Measurements from ENCODE around the gene METTL2B.
"Not testable (repeated sequence)": the region's sequence is repeated elsewhere in the genome, so short reads cannot be mapped to it uniquely, and the experiment has no call there.

METTL2B gene

GRCh38 chr7:128455543-128456254 lies 20.8 kb upstream of the METTL2B start, which contains the start of gene HILPDA:
Gene HILPDA, plus strand, starts transcription at chr7:128455878. Its CDS starts 1,391 bp downstream, at chr7:128457269.
- Histone ChIP-seq H3K36me3 (ENCODE audit: control insufficient read depth in 5 of 5, insufficient read depth in 5 of 5, low read length in 5 of 5) (peaks cover 0 to 11% (median 7%) of the 10 kb centered on the region in 5 donors), H3K4me3 (ENCODE audit: low read depth in 1 of 5, low read length in 5 of 5) (peak within 1 kb of the TSS; percentile 87 to 98 (median 94)), H3K4me1 (ENCODE audit: control insufficient read depth in 5 of 5, insufficient read depth in 5 of 5, low read length in 5 of 5) (peaks cover 6 to 75% (median 62%) of the 10 kb centered on the region in 5 donors), H3K9me3 (ENCODE audit: control insufficient read depth in 5 of 5, low read length in 5 of 5) (no peaks in the 10 kb centered on the region), H3K27ac (ENCODE audit: low read depth, low read length) (peak within 1 kb of the TSS; percentile 99), H3K27me3 (ENCODE audit: control insufficient read depth in 5 of 5, insufficient read depth in 4 of 5, low read length in 5 of 5) (no peaks in the 10 kb centered on the region), H3K9ac (ENCODE audit: low read length in 5 of 5) (peak within 1 kb of the TSS; percentile 87 to 98 (median 93))

- H3K27me3 ChIP-seq (ENCODE audit: control insufficient read depth in 5 of 5, insufficient read depth in 4 of 5, low read length in 5 of 5), result no peaks in the 10 kb centered on the region
- H3K4me3 ChIP-seq (ENCODE audit: low read depth in 1 of 5, low read length in 5 of 5), result peak overlapping the region; percentile 87 to 98 (median 94)
- no peaks in the 10 kb centered on the region for H3K9me3 ChIP-seq (ENCODE audit: control insufficient read depth in 5 of 5, low read length in 5 of 5)
- H3K36me3 ChIP-seq (ENCODE audit: control insufficient read depth in 5 of 5, insufficient read depth in 5 of 5, low read length in 5 of 5), result peaks cover 0 to 11% (median 7%) of the 10 kb centered on the region in 5 donors
- H3K27ac ChIP-seq (ENCODE audit: low read depth, low read length), result peak overlapping the region; percentile 99
- H3K9ac ChIP-seq (ENCODE audit: low read length in 5 of 5), result peak overlapping the region; percentile 76 to 98 (median 91)
- peaks cover 6 to 73% (median 60%) of the 10 kb centered on the region in 5 donors for H3K4me1 ChIP-seq (ENCODE audit: control insufficient read depth in 5 of 5, insufficient read depth in 5 of 5, low read length in 5 of 5)
Observed at GRCh38 chr7:128456255-128456725, 20.3 kb upstream of the METTL2B start.

DNA sequence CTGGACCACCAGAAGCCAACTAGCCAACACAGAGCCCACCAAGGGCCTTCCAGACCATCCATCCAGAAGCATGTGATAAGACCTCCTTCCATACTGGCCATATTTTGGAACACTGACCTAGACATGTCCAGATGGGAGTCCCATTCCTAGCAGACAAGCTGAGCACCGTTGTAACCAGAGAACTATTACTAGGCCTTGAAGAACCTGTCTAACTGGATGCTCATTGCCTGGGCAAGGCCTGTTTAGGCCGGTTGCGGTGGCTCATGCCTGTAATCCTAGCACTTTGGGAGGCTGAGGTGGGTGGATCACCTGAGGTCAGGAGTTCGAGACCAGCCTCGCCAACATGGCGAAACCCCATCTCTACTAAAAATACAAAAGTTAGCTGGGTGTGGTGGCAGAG lies 19.2 kb upstream of the METTL2B start:
- Histone ChIP-seq H3K36me3 (ENCODE audit: control insufficient read depth in 5 of 5, insufficient read depth in 5 of 5, low read length in 5 of 5) (peaks cover 0 to 11% (median 7%) of the 10 kb centered on the region in 5 donors), H3K27ac (ENCODE audit: low read depth, low read length) (peak overlapping the region; percentile 99), H3K4me3 (ENCODE audit: low read depth in 1 of 5, low read length in 5 of 5) (peak overlapping the region; percentile 87 to 98 (median 94)), H3K4me1 (ENCODE audit: control insufficient read depth in 5 of 5, insufficient read depth in 5 of 5, low read length in 5 of 5) (peaks cover 6 to 74% (median 60%) of the 10 kb centered on the region in 5 donors), H3K9ac (ENCODE audit: low read length in 5 of 5) (peak overlapping the region; percentile 66 to 98 (median 76))
- H3K9me3 ChIP-seq (ENCODE audit: control insufficient read depth in 5 of 5, low read length in 5 of 5); H3K27me3 ChIP-seq (ENCODE audit: control insufficient read depth in 5 of 5, insufficient read depth in 4 of 5, low read length in 5 of 5): not testable (repeated sequence)

GRCh38 chr7:128458956-128459355 lies 17.6 kb upstream of the METTL2B start:
- Histone ChIP-seq H3K9me3 (ENCODE audit: control insufficient read depth in 5 of 5, low read length in 5 of 5) (no peaks in the 10 kb centered on the region), H3K27ac (ENCODE audit: low read depth, low read length) (peak overlapping the region; percentile 99), H3K4me3 (ENCODE audit: low read depth in 1 of 5, low read length in 5 of 5) (peak overlapping the region; percentile 14 to 98 (median 93)), H3K4me1 (ENCODE audit: control insufficient read depth in 5 of 5, insufficient read depth in 5 of 5, low read length in 5 of 5) (peaks cover 4 to 60% (median 54%) of the 10 kb centered on the region in 5 donors), H3K9ac (ENCODE audit: low read length in 5 of 5) (peak overlapping the region in 4 of 5 donors; percentile 8 to 98 (median 54)), H3K36me3 (ENCODE audit: control insufficient read depth in 5 of 5, insufficient read depth in 5 of 5, low read length in 5 of 5) (peaks cover 0 to 11% (median 7%) of the 10 kb centered on the region in 5 donors), H3K27me3 (ENCODE audit: control insufficient read depth in 5 of 5, insufficient read depth in 4 of 5, low read length in 5 of 5) (no peaks in the 10 kb centered on the region)

DNA sequence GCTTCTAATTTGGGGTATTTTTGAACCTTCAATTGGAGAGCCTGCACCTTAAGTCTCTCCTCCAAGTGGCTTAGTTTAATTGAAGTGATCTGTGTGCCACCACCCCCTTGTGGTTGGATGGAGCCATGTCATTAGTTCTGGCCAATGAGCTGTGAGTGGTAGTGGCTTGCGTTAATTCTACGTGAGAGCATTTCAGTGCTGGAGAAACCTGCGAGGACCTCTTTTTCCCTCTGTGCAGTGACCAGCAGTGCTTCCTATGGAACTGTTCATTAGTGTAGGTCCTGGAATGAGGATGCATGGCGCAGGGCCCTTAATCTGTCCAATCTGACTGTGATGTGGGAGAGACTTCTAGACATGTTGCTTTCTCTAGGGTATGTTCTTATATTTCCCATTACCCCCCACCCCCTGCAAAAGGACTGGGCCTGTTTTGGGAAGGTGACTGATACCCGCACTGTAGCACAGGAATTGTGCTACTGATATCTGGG lies 17.1 kb upstream of the METTL2B start:
- Histone ChIP-seq H3K9me3 (ENCODE audit: control insufficient read depth in 5 of 5, low read length in 5 of 5) (no peaks in the 10 kb centered on the region), H3K27ac (ENCODE audit: low read depth, low read length) (peak overlapping the region; percentile 99), H3K4me1 (ENCODE audit: control insufficient read depth in 5 of 5, insufficient read depth in 5 of 5, low read length in 5 of 5) (peaks cover 4 to 58% (median 51%) of the 10 kb centered on the region in 5 donors), H3K4me3 (ENCODE audit: low read depth in 1 of 5, low read length in 5 of 5) (peak overlapping the region in 3 of 5 donors; percentile 11 to 34 (median 23)), H3K9ac (ENCODE audit: low read length in 5 of 5) (peak overlapping the region in 2 of 5 donors; percentile 26 to 76), H3K27me3 (ENCODE audit: control insufficient read depth in 5 of 5, insufficient read depth in 4 of 5, low read length in 5 of 5) (no peaks in the 10 kb centered on the region), H3K36me3 (ENCODE audit: control insufficient read depth in 5 of 5, insufficient read depth in 5 of 5, low read length in 5 of 5) (peaks cover 0 to 11% (median 7%) of the 10 kb centered on the region in 5 donors)

DNA sequence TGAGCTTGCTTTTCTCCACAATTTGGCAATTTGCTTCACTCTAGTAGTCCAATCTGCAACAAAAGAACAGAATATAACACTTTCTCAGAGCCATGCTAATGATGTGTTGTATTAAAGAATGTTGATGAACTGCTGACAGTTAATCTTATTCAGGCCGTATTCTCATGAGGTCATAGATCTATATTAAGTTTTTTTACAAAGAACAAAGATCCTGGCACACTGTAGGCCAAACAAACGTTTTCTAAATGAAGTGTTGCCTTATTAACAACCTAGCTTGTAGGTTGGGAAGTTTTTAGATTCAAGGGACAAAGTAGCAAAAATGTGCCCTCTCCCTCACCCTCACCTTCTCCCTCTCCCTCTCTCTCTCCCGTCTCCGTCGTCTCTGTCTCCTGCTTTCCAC lies 14.1 kb upstream of the METTL2B start:
- H3K9ac ChIP-seq (ENCODE audit: low read length in 5 of 5), result no peak overlapping the region
- H3K27ac ChIP-seq (ENCODE audit: low read depth, low read length), result no peak overlapping the region
- no peak overlapping the region for H3K4me3 ChIP-seq (ENCODE audit: low read depth in 1 of 5, low read length in 5 of 5)
- H3K27me3 ChIP-seq (ENCODE audit: control insufficient read depth in 5 of 5, insufficient read depth in 4 of 5, low read length in 5 of 5), result no peaks in the 10 kb centered on the region
- H3K36me3 ChIP-seq (ENCODE audit: control insufficient read depth in 5 of 5, insufficient read depth in 5 of 5, low read length in 5 of 5), result peaks cover 0 to 8% (median 1%) of the 10 kb centered on the region in 5 donors
- peaks cover 2 to 36% (median 24%) of the 10 kb centered on the region in 5 donors for H3K4me1 ChIP-seq (ENCODE audit: control insufficient read depth in 5 of 5, insufficient read depth in 5 of 5, low read length in 5 of 5)
- H3K9me3 ChIP-seq (ENCODE audit: control insufficient read depth in 5 of 5, low read length in 5 of 5), result no peaks in the 10 kb centered on the region

- not testable (repeated sequence) for H3K27me3 ChIP-seq (ENCODE audit: control insufficient read depth in 5 of 5, insufficient read depth in 4 of 5, low read length in 5 of 5); H3K36me3 ChIP-seq (ENCODE audit: control insufficient read depth in 5 of 5, insufficient read depth in 5 of 5, low read length in 5 of 5); H3K9ac ChIP-seq (ENCODE audit: low read length in 5 of 5); H3K27ac ChIP-seq (ENCODE audit: low read depth, low read length); H3K4me3 ChIP-seq (ENCODE audit: low read depth in 1 of 5, low read length in 5 of 5); H3K9me3 ChIP-seq (ENCODE audit: control insufficient read depth in 5 of 5, low read length in 5 of 5)
- peaks cover 0 to 28% (median 16%) of the 10 kb centered on the region in 5 donors for H3K4me1 ChIP-seq (ENCODE audit: control insufficient read depth in 5 of 5, insufficient read depth in 5 of 5, low read length in 5 of 5)
Observed at GRCh38 chr7:128463345-128463744, 13.2 kb upstream of the METTL2B start.

DNA sequence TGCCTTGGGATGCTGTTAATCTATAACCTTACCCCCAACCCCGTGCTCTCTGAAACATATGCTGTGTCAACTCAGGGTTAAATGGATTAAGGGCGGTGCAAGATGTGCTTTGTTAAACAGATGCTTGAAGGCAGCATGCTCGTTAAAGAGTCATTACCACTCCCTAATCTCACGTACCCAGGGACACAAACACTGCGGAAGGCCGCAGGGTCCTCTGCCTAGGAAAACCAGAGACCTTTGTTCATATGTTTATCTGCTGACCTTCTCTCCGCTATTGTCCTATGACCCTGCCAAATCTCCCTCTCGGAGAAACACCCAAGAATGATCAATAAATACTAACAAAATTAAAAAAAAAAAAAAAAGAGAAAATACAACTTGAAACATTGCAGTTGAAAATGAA lies 12.6 kb upstream of the METTL2B start:
- not testable (repeated sequence) for H3K9ac ChIP-seq (ENCODE audit: low read length in 5 of 5); H3K27me3 ChIP-seq (ENCODE audit: control insufficient read depth in 5 of 5, insufficient read depth in 4 of 5, low read length in 5 of 5); H3K4me3 ChIP-seq (ENCODE audit: low read depth in 1 of 5, low read length in 5 of 5); H3K36me3 ChIP-seq (ENCODE audit: control insufficient read depth in 5 of 5, insufficient read depth in 5 of 5, low read length in 5 of 5); H3K9me3 ChIP-seq (ENCODE audit: control insufficient read depth in 5 of 5, low read length in 5 of 5); H3K27ac ChIP-seq (ENCODE audit: low read depth, low read length)
- peaks cover 0 to 22% (median 11%) of the 10 kb centered on the region in 5 donors for H3K4me1 ChIP-seq (ENCODE audit: control insufficient read depth in 5 of 5, insufficient read depth in 5 of 5, low read length in 5 of 5)

DNA sequence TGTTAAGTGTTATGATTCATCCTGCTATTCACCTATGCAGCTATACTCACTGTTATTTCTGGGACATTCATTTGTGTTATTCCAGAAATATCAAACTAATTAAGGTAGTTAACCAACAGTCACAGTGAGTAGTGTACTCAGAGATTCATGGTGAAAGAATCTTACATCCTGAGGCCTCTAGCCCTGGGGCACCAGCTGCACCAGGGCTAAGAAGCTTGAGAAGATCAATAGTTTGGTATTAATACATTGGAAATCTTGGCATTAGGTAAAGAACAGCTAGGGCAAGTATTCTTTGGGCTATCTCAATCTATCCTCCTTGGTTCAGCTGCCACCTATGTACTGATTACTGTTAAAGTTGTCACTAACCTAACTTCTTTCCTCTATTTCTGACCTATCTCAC lies 9.7 kb upstream of the METTL2B start:
- H3K27ac ChIP-seq (ENCODE audit: low read depth, low read length); H3K4me1 ChIP-seq (ENCODE audit: control insufficient read depth in 5 of 5, insufficient read depth in 5 of 5, low read length in 5 of 5); H3K27me3 ChIP-seq (ENCODE audit: control insufficient read depth in 5 of 5, insufficient read depth in 4 of 5, low read length in 5 of 5); H3K9ac ChIP-seq (ENCODE audit: low read length in 5 of 5); H3K36me3 ChIP-seq (ENCODE audit: control insufficient read depth in 5 of 5, insufficient read depth in 5 of 5, low read length in 5 of 5); H3K9me3 ChIP-seq (ENCODE audit: control insufficient read depth in 5 of 5, low read length in 5 of 5); H3K4me3 ChIP-seq (ENCODE audit: low read depth in 1 of 5, low read length in 5 of 5): not testable (repeated sequence)

- H3K36me3 ChIP-seq (ENCODE audit: control insufficient read depth in 5 of 5, insufficient read depth in 5 of 5, low read length in 5 of 5), result peaks cover 3 to 22% (median 10%) of the 10 kb centered on the region in 5 donors
- not testable (repeated sequence) for H3K27me3 ChIP-seq (ENCODE audit: control insufficient read depth in 5 of 5, insufficient read depth in 4 of 5, low read length in 5 of 5); H3K9me3 ChIP-seq (ENCODE audit: control insufficient read depth in 5 of 5, low read length in 5 of 5)
- peaks cover 3 to 13% (median 11%) of the 10 kb centered on the region in 5 donors for H3K4me1 ChIP-seq (ENCODE audit: control insufficient read depth in 5 of 5, insufficient read depth in 5 of 5, low read length in 5 of 5)
- H3K4me3 ChIP-seq (ENCODE audit: low read depth in 1 of 5, low read length in 5 of 5), result peak overlapping the region; percentile 52 to 81 (median 73)
- peak overlapping the region in 4 of 5 donors; percentile 72 to 88 (median 84) for H3K9ac ChIP-seq (ENCODE audit: low read length in 5 of 5)
- H3K27ac ChIP-seq (ENCODE audit: low read depth, low read length), result peak overlapping the region; percentile 90
Observed at GRCh38 chr7:128477336-128477690, 765 bp downstream of the METTL2B start.
